ENCODE measurements around the gene PCDH11Y. TPM values are rescaled to one million over a fixed set of nuclear protein-coding genes. Genes with fewer than 3 reads are reported as not detected.
"Not testable (repeated sequence)": the region's sequence is repeated elsewhere in the genome, so short reads cannot be mapped to it uniquely, and the experiment has no call there.

PCDH11Y gene
- total and polyA plus RNA-seq, 2 donors (not counting 1 experiment from before 2014, with no cell fraction given): not detected

DNA sequence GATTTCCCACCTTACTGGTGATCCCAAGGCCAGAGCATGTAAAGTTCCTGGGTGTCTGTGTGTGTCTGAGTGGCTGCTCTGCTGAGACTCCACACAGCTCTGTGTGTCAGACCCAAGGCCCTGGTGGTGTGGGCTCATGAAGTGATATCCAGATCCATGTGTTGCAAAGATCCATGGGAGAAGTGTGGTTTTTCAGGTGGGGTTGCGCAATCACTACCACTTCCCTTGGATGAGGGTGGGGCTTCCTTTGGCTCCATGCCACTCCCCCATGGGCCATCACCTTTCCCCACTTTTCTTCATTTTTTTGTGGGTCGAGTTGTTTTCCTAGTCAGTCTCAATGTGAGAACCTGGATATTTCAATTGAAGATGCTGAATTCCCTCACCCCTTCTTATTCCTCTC, 182.9 kb downstream of the PCDH11Y start:
- H3K9me3 Mint-ChIP-seq (ENCODE audit: insufficient read depth); H2AFZ ChIP-seq (ENCODE audit: insufficient read depth, low read depth, low read length, poor library complexity, severe bottlenecking); H3K4me1 ChIP-seq (ENCODE audit: control insufficient read depth in 2 of 2, insufficient read depth in 2 of 2, low read length in 2 of 2); POLR2A ChIA-PET; CTCF ChIA-PET; H3K9ac ChIP-seq (ENCODE audit: low read length); H3K27me3 Mint-ChIP-seq; H3K27ac Mint-ChIP-seq; H3K4me3 Mint-ChIP-seq; DNase-seq; H3K27ac ChIP-seq (ENCODE audit: low read length in 2 of 2); H3K79me2 ChIP-seq (ENCODE audit: control insufficient read depth, insufficient read depth, low read length); H3K4me2 ChIP-seq (replicated peaks; ENCODE audit: low read depth, low read length, poor library complexity, severe bottlenecking); H3K36me3 ChIP-seq (replicated peaks in 1 of 2; ENCODE audit: control extremely low read depth in 1 of 2, control insufficient read depth in 1 of 2, extremely low read depth in 1 of 2, insufficient read depth in 2 of 2, low read length in 1 of 2); H4K20me1 ChIP-seq (ENCODE audit: control insufficient read depth, insufficient read depth, low read length, poor library complexity, severe bottlenecking); intact Hi-C loops (cut with micrococcal nuclease); H3K4me1 Mint-ChIP-seq; H3K4me3 ChIP-seq (ENCODE audit: control extremely low read depth in 1 of 5, extremely low read depth in 1 of 5, insufficient read depth in 1 of 5, low read depth in 2 of 5, low read length in 4 of 5); ATAC-seq (ENCODE audit: low read depth); H3K27me3 ChIP-seq (replicated peaks in 1 of 4; ENCODE audit: control extremely low read depth in 1 of 4, control insufficient read depth in 3 of 4, insufficient read depth in 4 of 4, low read length in 3 of 4); H3K9me3 ChIP-seq (ENCODE audit: control extremely low read depth in 1 of 3, control insufficient read depth in 2 of 3, insufficient read depth in 1 of 3, low read length in 2 of 3): not testable (repeated sequence)
- no CpG with 5 or more reads among the region's 2 CpGs for WGBS (ENCODE audit: insufficient coverage)

DNA sequence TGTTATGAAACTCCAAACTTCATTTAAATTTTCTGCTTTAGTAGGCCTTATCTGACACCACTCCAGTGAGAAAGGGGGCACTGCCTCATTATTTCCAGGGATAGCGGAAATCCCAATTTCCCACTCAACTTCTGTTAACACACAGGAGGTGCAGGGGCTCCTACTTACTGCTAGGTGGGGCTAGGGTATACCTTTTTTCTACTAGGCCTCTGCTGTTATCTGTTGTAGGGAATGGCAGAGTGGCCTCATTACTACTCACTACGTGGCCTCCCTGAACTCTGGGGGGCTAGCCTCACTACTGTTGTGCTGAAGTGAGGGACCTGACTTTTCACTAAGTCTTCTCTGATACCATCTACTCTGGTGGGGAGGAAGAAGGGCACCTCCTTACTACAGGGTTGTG, 215.0 kb downstream of the PCDH11Y start:
- H3K4me1 ChIP-seq (ENCODE audit: control insufficient read depth in 2 of 2, insufficient read depth in 2 of 2, low read length in 2 of 2); H3K9me3 Mint-ChIP-seq (ENCODE audit: insufficient read depth); intact Hi-C loops (cut with micrococcal nuclease); ATAC-seq (ENCODE audit: low read depth); H3K4me3 ChIP-seq (ENCODE audit: control extremely low read depth in 1 of 5, extremely low read depth in 1 of 5, insufficient read depth in 1 of 5, low read depth in 2 of 5, low read length in 4 of 5); H3K36me3 ChIP-seq (replicated peaks in 1 of 2; ENCODE audit: control extremely low read depth in 1 of 2, control insufficient read depth in 1 of 2, extremely low read depth in 1 of 2, insufficient read depth in 2 of 2, low read length in 1 of 2); H3K9ac ChIP-seq (ENCODE audit: low read length); H3K27ac Mint-ChIP-seq; H3K4me2 ChIP-seq (replicated peaks; ENCODE audit: low read depth, low read length, poor library complexity, severe bottlenecking); DNase-seq; H3K79me2 ChIP-seq (ENCODE audit: control insufficient read depth, insufficient read depth, low read length); POLR2A ChIA-PET; H3K4me3 Mint-ChIP-seq; H3K4me1 Mint-ChIP-seq; H3K27me3 Mint-ChIP-seq; H3K27me3 ChIP-seq (replicated peaks in 1 of 4; ENCODE audit: control extremely low read depth in 1 of 4, control insufficient read depth in 3 of 4, insufficient read depth in 4 of 4, low read length in 3 of 4); H2AFZ ChIP-seq (ENCODE audit: insufficient read depth, low read depth, low read length, poor library complexity, severe bottlenecking); H3K9me3 ChIP-seq (ENCODE audit: control extremely low read depth in 1 of 3, control insufficient read depth in 2 of 3, insufficient read depth in 1 of 3, low read length in 2 of 3); CTCF ChIA-PET; H4K20me1 ChIP-seq (ENCODE audit: control insufficient read depth, insufficient read depth, low read length, poor library complexity, severe bottlenecking); H3K27ac ChIP-seq (ENCODE audit: low read length in 2 of 2): not testable (repeated sequence)
- no CpG with 5 or more reads among the region's 2 CpGs for WGBS (ENCODE audit: insufficient coverage)

DNA sequence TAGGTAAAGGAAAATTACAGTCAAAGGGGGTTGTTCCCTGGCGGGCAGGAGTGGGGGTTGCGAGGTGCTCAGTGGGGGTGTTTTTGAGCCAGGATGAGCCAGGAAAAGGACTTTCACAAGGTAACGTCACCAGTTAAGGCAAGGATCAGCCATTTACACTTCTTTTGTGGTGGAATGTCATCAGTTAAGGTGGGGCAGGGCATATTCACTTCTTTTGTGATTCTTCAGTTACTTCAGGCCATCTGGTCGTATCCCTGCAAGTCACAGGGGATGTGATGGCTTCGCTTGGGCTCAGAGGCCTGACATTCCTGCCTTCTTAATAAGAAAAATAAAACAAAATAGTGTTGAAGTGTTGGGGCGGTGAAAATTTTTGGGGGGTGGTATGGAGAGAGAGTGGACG, 324.8 kb downstream of the PCDH11Y start:
- H3K9me3 Mint-ChIP-seq (ENCODE audit: insufficient read depth); CTCF ChIA-PET; H4K20me1 ChIP-seq (ENCODE audit: control insufficient read depth, insufficient read depth, low read length, poor library complexity, severe bottlenecking); H3K9ac ChIP-seq (ENCODE audit: low read length); H3K4me3 ChIP-seq (ENCODE audit: control extremely low read depth in 1 of 5, extremely low read depth in 1 of 5, insufficient read depth in 1 of 5, low read depth in 2 of 5, low read length in 4 of 5); H3K4me1 Mint-ChIP-seq; H3K27me3 ChIP-seq (replicated peaks in 1 of 4; ENCODE audit: control extremely low read depth in 1 of 4, control insufficient read depth in 3 of 4, insufficient read depth in 4 of 4, low read length in 3 of 4); H3K9me3 ChIP-seq (ENCODE audit: control extremely low read depth in 1 of 3, control insufficient read depth in 2 of 3, insufficient read depth in 1 of 3, low read length in 2 of 3); POLR2A ChIA-PET; H2AFZ ChIP-seq (ENCODE audit: insufficient read depth, low read depth, low read length, poor library complexity, severe bottlenecking); intact Hi-C loops (cut with micrococcal nuclease); H3K79me2 ChIP-seq (ENCODE audit: control insufficient read depth, insufficient read depth, low read length); H3K27ac Mint-ChIP-seq; H3K27me3 Mint-ChIP-seq; ATAC-seq (ENCODE audit: low read depth); H3K27ac ChIP-seq (ENCODE audit: low read length in 2 of 2); H3K4me3 Mint-ChIP-seq; H3K36me3 ChIP-seq (replicated peaks in 1 of 2; ENCODE audit: control extremely low read depth in 1 of 2, control insufficient read depth in 1 of 2, extremely low read depth in 1 of 2, insufficient read depth in 2 of 2, low read length in 1 of 2); DNase-seq; H3K4me2 ChIP-seq (replicated peaks; ENCODE audit: low read depth, low read length, poor library complexity, severe bottlenecking); H3K4me1 ChIP-seq (ENCODE audit: control insufficient read depth in 2 of 2, insufficient read depth in 2 of 2, low read length in 2 of 2): not testable (repeated sequence)
- 100% methylated on average over 1 of the region's 7 CpGs for WGBS (ENCODE audit: insufficient coverage)

DNA sequence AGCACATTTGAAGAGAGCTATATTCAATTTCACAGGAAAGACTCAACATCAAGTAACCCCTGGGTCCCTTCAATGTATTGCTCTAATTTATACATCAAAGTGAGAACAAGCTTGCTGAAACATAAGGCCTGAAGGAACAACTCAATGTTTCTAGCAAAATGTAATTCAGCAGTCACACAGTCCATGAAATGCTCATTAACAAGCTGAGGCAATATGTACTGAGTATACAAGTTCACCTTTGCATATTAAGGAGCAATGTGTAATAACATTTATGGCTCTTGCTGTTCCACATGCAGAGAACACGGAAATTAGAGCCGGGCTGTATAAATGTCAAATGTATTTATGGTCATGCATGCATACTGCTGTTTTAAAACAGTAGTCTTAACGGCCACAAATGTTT, 342.1 kb downstream of the PCDH11Y start:
- H3K27ac Mint-ChIP-seq; H3K9me3 Mint-ChIP-seq (ENCODE audit: insufficient read depth); ATAC-seq (ENCODE audit: low read depth); H3K9me3 ChIP-seq (ENCODE audit: control extremely low read depth in 1 of 3, control insufficient read depth in 2 of 3, insufficient read depth in 1 of 3, low read length in 2 of 3); H3K36me3 ChIP-seq (replicated peaks in 1 of 2; ENCODE audit: control extremely low read depth in 1 of 2, control insufficient read depth in 1 of 2, extremely low read depth in 1 of 2, insufficient read depth in 2 of 2, low read length in 1 of 2); H4K20me1 ChIP-seq (ENCODE audit: control insufficient read depth, insufficient read depth, low read length, poor library complexity, severe bottlenecking); intact Hi-C loops (cut with micrococcal nuclease); H3K27me3 Mint-ChIP-seq; DNase-seq; H3K4me3 Mint-ChIP-seq; H3K79me2 ChIP-seq (ENCODE audit: control insufficient read depth, insufficient read depth, low read length); H3K27ac ChIP-seq (ENCODE audit: low read length in 2 of 2); CTCF ChIA-PET; H3K27me3 ChIP-seq (replicated peaks in 1 of 4; ENCODE audit: control extremely low read depth in 1 of 4, control insufficient read depth in 3 of 4, insufficient read depth in 4 of 4, low read length in 3 of 4); H3K4me3 ChIP-seq (ENCODE audit: control extremely low read depth in 1 of 5, extremely low read depth in 1 of 5, insufficient read depth in 1 of 5, low read depth in 2 of 5, low read length in 4 of 5); H2AFZ ChIP-seq (ENCODE audit: insufficient read depth, low read depth, low read length, poor library complexity, severe bottlenecking); H3K9ac ChIP-seq (ENCODE audit: low read length); H3K4me1 ChIP-seq (ENCODE audit: control insufficient read depth in 2 of 2, insufficient read depth in 2 of 2, low read length in 2 of 2); H3K4me1 Mint-ChIP-seq; POLR2A ChIA-PET; H3K4me2 ChIP-seq (replicated peaks; ENCODE audit: low read depth, low read length, poor library complexity, severe bottlenecking): not testable (repeated sequence)
- WGBS (ENCODE audit: insufficient coverage): no CpG with 5 or more reads among the region's 3 CpGs
